Inflammatory macrophage (primary cell): ENCODE data around the gene MMS22L.

Source experiments
- DNase-seq, 2 donors: peaks; one replicate each; pipeline ENCODE4 v3.0.0-alpha.2; 2020 to 2022

MMS22L gene

GRCh38 chr6:97141756-97142155 lies 141.3 kb downstream of the MMS22L start:
- DNase-seq = no peak

GRCh38 chr6:97138581-97138980 lies 144.4 kb downstream of the MMS22L start:
- no peak for DNase-seq

- no peak for DNase-seq
Observed at GRCh38 chr6:97136626-97137358, 146.2 kb downstream of the MMS22L start.

- DNase-seq = no peak
Observed at GRCh38 chr6:97133067-97133466, 149.9 kb downstream of the MMS22L start.

GRCh38 chr6:97129106-97129505 lies 153.9 kb downstream of the MMS22L start:
- no peak for DNase-seq

- no peak for DNase-seq
Observed at GRCh38 chr6:97128507-97128906, 154.5 kb downstream of the MMS22L start.

GRCh38 chr6:97123652-97124051 lies 159.4 kb downstream of the MMS22L start:
- no peak for DNase-seq

GRCh38 chr6:97123112-97123511 lies 159.9 kb downstream of the MMS22L start:
- DNase-seq = no peak

GRCh38 chr6:97120511-97120910 lies 162.5 kb downstream of the MMS22L start:
- DNase-seq = no peak

GRCh38 chr6:97114645-97115044 lies 168.4 kb downstream of the MMS22L start:
- no peak for DNase-seq

- no peak for DNase-seq
Observed at GRCh38 chr6:97113170-97113569, 169.8 kb downstream of the MMS22L start.

GRCh38 chr6:97111243-97111642 lies 171.8 kb downstream of the MMS22L start:
- no peak for DNase-seq

- DNase-seq = no peak
Observed at GRCh38 chr6:97110626-97111025, 172.4 kb downstream of the MMS22L start.

GRCh38 chr6:97110149-97110548 lies 172.9 kb downstream of the MMS22L start:
- DNase-seq = no peak

GRCh38 chr6:97109444-97109843 lies 173.6 kb downstream of the MMS22L start:
- no peak for DNase-seq

- DNase-seq = no peak
Observed at GRCh38 chr6:97102145-97102790, 180.7 kb downstream of the MMS22L start.

- DNase-seq = no peak
Observed at GRCh38 chr6:97100696-97101095, 182.3 kb downstream of the MMS22L start.

- no peak for DNase-seq
Observed at GRCh38 chr6:97097068-97098047, 185.7 kb downstream of the MMS22L start.

- DNase-seq = no peak
Observed at GRCh38 chr6:97095311-97095850, 187.6 kb downstream of the MMS22L start.

GRCh38 chr6:97094376-97094775 lies 188.6 kb downstream of the MMS22L start:
- DNase-seq = no peak

GRCh38 chr6:97092673-97093305 lies 190.2 kb downstream of the MMS22L start:
- DNase-seq = no peak
